AG09309 (cell line): Measurements from ENCODE around the gene SEMA6D.

ENCODE experiments used
- DNase-seq: peaks from one replicate; pipeline ENCODE4 v3.0.0-alpha.2; 2010; ENCODE audit warnings: low read depth
- H3K4me3 ChIP-seq: 2 replicates; pipeline ENCODE4 v1.5.1; 2011; ENCODE audit warnings: mild to moderate bottlenecking, low read depth, low read length, moderate library complexity; ENCODE audit not compliant: control insufficient read depth
- CTCF ChIP-seq: IDR thresholded peaks from 2 replicates; pipeline ENCODE4 v1.5.1; 2011; ENCODE audit warnings: mild to moderate bottlenecking, low read depth, low read length, inconsistent platforms; ENCODE audit not compliant: insufficient read depth, control insufficient read depth; ENCODE audit errors: missing control alignments

The SEMA6D gene

DNA sequence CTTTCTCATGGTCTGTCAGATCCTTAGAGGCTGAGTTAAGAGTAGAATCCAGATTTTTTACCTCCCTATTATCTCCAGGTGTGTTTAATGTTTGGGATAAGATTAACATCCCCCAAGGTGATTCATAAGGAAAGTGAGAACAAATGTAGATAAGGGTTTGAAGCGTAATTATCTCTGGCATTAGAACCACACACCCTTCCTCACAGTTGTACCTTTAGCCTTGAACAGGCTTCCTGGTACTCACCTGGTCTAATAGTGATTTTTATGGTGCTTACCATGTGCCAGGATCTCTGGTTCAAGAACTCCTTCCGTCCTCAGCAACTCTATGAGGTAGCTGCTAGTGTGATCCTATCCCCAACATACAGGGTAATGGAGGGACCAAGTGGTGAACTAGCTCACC lies 27.7 kb downstream of the SEMA6D start:
- no peak for DNase-seq
- no peak overlapping the region for H3K4me3 ChIP-seq
- TF ChIP-seq CTCF = no peak

GRCh38 chr15:47746516-47746915 lies 29.2 kb downstream of the SEMA6D start:
- no peak for DNase-seq
- no peak for TF ChIP-seq CTCF
- H3K4me3 ChIP-seq = no peak overlapping the region

DNA sequence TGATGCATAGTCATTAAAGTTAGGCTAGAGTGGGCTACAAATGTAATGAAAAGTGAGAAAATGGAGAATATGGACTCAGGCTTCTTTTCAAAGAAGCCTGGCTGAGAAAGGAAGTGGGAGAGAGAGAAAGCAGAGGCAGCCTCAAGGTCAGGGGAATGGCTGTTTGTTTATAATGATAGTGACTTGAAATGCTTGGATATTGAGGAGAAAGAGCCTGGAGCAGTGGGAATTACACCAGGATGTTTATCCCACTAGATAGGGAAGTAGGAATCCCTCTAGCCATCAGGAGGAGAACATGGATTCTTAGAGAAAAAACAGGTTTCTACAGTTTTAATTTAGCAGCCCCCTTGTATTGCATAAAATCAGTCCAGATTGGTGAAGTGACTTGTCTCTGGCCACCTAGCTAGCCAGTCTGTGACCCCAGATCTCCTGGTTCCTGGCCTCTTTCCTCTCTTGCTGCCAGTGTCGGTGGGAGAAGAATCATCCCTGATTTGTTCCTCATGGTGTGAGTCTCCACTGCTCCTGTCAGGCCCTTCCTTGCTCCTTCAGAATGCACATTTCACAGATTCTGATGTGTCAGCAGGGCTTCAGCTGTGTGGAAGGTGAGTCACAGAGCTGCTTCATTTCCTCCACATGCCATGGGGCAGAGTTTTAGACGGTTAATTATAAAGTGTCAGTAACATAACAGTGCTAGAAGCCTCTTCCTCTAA lies 32.9 kb downstream of the SEMA6D start:
- DNase-seq = peak; percentile 35
- no peak overlapping the region for H3K4me3 ChIP-seq
- no peak for TF ChIP-seq CTCF

DNA sequence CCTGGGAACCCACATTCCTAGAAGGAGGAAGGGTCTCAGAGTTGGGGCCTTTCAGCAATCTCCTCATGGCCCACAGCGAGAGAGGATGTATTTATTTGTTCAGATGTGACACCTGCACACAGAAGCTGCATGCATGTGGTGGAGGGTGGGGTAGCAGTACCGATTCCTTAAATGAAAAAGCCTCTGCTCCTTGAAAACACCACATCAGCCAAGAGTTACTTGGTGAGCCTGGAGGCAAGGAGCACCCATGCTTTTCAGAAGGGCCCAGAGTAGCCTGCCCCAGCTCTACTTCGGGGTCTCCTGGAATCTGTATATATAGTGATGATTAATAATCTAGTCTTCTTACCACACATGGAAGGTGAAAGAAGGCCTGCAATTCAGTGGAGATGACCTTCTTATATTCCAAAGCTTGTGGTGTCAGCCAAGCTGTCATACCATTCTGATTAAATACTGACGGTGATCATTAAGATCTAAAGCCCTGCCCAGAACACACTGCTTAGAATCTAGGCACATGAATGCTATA lies 33.5 kb downstream of the SEMA6D start:
- no peak for TF ChIP-seq CTCF
- DNase-seq = no peak
- H3K4me3 ChIP-seq = no peak overlapping the region

DNA sequence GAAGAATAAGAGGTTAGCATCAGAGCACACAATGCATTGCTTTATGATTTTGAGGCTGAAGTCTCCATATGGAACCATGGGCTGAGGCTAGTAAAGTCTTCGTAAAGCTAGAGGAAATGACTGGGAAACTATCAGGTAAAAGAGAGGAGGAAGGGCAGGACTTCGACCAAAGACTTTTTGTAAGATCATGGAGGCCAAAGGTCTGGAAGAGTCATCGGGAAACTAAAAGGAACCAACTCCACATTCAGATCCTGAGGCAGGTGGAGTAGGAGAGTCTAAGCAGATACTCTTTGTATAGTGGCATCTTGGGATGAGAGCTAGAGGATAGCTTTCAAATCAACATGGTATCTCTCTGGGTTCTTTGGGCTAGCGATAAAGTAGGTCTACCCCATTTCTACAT lies 36.3 kb downstream of the SEMA6D start:
- no peak overlapping the region for H3K4me3 ChIP-seq
- no peak for TF ChIP-seq CTCF
- DNase-seq = no peak

- no peak overlapping the region for H3K4me3 ChIP-seq
- DNase-seq = no peak
- TF ChIP-seq CTCF = no peak
Measured at GRCh38 chr15:47754312-47754711, 37.0 kb downstream of the SEMA6D start.
